ENCODE measurements around the gene MPPED1. TPM values are rescaled to one million over a fixed set of nuclear protein-coding genes. Genes with fewer than 3 reads are reported as not detected.

MPPED1 gene
- total RNA-seq, 2 donors from 2014 or later: not detected

DNA sequence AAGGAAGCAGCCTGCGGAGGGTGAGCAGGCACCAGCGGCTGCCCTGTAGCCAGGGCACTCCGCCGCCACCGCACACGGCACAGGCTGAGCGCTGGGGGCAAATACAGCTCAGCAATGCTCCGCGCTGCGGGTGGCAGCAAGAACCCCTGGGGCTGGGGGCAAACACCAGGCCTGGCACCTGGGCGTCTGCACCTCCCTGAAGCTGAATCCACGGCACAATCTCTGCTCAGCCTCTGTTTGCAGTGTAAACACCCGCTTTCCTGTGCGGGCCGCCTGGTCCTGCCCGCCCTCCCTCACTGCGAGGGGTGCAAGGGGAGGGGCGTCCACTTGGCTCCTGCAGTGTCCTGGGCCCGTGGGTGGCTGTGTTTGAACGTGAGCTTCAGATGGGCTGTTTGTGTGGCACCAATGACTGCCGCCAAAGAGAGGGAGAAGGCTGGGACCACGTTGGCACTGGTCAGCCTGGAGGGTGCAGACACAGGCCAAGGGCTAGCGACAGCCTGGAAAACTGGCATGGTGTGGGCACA, 14.8 kb upstream of the MPPED1 start:
- no peak for ATAC-seq
- peak; percentile 56 for DNase-seq (ENCODE audit: low spot score)
- H3K27ac Mint-ChIP-seq: no peak overlapping the region
- no peak overlapping the region for H3K4me3 Mint-ChIP-seq
- no peaks in the 10 kb centered on the region for H3K9me3 Mint-ChIP-seq
- no peaks in the 10 kb centered on the region for H3K4me1 Mint-ChIP-seq (ENCODE audit: low read depth in 2 of 2)
- H3K36me3 Mint-ChIP-seq: no peaks in the 10 kb centered on the region
- H3K27me3 Mint-ChIP-seq: peaks cover 0 to 10% of the 10 kb centered on the region in 2 donors

DNA sequence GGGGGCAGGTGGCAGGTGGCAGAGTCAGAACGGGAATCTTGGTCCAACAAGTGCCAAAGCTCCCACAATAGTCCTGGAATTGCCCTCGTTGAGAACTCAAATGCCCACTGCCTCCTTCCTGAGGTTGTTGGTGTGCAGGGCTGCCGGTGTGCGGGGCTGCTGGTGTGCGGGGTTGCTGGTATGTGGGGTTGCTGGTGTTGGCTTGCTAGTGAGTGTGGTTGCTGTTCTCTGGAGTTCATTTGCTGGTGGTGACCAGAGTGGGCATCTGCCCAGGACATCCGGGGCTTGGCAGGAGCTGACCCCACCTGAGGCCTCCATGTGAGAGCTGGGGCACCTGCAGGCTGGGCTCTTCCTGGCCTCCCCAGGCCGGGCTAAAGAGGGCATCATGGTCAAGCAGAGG, 14.0 kb upstream of the MPPED1 start:
- DNase-seq (ENCODE audit: low spot score) (no peak), ATAC-seq (no peak)
- no peak overlapping the region for H3K27ac Mint-ChIP-seq
- H3K27me3 Mint-ChIP-seq: peaks cover 0 to 11% of the 10 kb centered on the region in 2 donors
- no peaks in the 10 kb centered on the region for H3K36me3 Mint-ChIP-seq
- no peaks in the 10 kb centered on the region for H3K9me3 Mint-ChIP-seq
- H3K4me3 Mint-ChIP-seq: no peak overlapping the region
- no peaks in the 10 kb centered on the region for H3K4me1 Mint-ChIP-seq (ENCODE audit: low read depth in 2 of 2)

- no peak overlapping the region for H3K27ac Mint-ChIP-seq
- H3K9me3 Mint-ChIP-seq: no peaks in the 10 kb centered on the region
- peak; percentile 12 for DNase-seq (ENCODE audit: low spot score)
- H3K36me3 Mint-ChIP-seq: no peaks in the 10 kb centered on the region
- no peak for ATAC-seq
- H3K4me1 Mint-ChIP-seq (ENCODE audit: low read depth in 2 of 2): no peaks in the 10 kb centered on the region
- H3K27me3 Mint-ChIP-seq: peaks cover 0 to 11% of the 10 kb centered on the region in 2 donors
- no peak overlapping the region for H3K4me3 Mint-ChIP-seq
Observed at GRCh38 chr22:43398246-43398645, 13.6 kb upstream of the MPPED1 start.

DNA sequence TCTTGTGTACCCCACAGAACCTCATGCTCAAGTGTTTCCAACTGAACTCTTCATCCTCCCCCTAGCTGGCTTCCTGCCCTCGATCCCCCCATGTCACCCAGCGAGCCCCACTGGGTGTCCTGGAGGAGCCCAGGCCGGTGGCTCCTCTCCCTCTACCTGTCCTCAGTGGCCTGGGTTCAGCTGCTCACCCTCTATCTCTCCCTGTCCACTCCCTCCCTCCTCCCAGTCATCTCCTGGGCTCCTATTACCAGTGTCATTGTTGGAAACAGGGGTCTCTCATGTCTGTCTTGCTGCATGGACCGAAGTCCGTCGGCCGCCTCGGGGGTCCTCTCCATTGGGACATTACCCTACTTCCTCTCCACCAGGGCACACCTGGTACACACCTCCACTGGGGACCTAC, 12.9 kb upstream of the MPPED1 start:
- H3K27ac Mint-ChIP-seq: no peak overlapping the region
- H3K27me3 Mint-ChIP-seq: peaks cover 0 to 11% of the 10 kb centered on the region in 2 donors
- no peaks in the 10 kb centered on the region for H3K4me1 Mint-ChIP-seq (ENCODE audit: low read depth in 2 of 2)
- no peak overlapping the region for H3K4me3 Mint-ChIP-seq
- no peak for ATAC-seq
- no peak for DNase-seq (ENCODE audit: low spot score)
- H3K36me3 Mint-ChIP-seq: no peaks in the 10 kb centered on the region
- no peaks in the 10 kb centered on the region for H3K9me3 Mint-ChIP-seq

GRCh38 chr22:43399338-43399979, 12.4 kb upstream of the MPPED1 start:
- no peaks in the 10 kb centered on the region for H3K36me3 Mint-ChIP-seq
- H3K4me3 Mint-ChIP-seq: no peak overlapping the region
- H3K9me3 Mint-ChIP-seq: no peaks in the 10 kb centered on the region
- peaks cover 0 to 14% of the 10 kb centered on the region in 2 donors for H3K27me3 Mint-ChIP-seq
- no peaks in the 10 kb centered on the region for H3K4me1 Mint-ChIP-seq (ENCODE audit: low read depth in 2 of 2)
- ATAC-seq: no peak
- no peak overlapping the region for H3K27ac Mint-ChIP-seq
- no peak for DNase-seq (ENCODE audit: low spot score)

DNA sequence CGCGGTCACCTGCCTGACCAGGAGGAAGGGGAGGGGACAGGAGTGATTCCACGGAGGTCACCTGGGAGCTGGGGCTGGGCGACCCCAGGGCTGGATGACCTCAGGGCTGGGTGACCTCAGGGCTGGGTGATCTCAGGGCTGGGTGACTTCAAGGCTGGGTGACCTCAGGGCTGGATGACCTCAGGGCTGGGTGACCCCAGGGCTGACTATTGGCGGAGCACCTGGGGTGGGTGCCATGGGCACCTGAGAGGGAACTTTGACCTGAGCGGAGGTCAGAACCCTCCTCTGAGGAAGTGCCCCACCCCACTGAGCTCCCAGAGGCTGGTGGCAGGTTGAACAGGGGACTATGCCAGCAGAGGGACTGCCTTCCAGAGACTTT, 11.8 kb upstream of the MPPED1 start:
- no peak overlapping the region for H3K27ac Mint-ChIP-seq
- H3K36me3 Mint-ChIP-seq: no peaks in the 10 kb centered on the region

GRCh38 chr22:43400449-43400848, 11.4 kb upstream of the MPPED1 start:
- Mint-ChIP-seq H3K9me3 (no peaks in the 10 kb centered on the region), H3K36me3 (no peaks in the 10 kb centered on the region), H3K27ac (no peak overlapping the region), H3K27me3 (peaks cover 0 to 17% of the 10 kb centered on the region in 2 donors), H3K4me1 (ENCODE audit: low read depth in 2 of 2) (no peaks in the 10 kb centered on the region), H3K4me3 (no peak overlapping the region)
- DNase-seq (ENCODE audit: low spot score) (no peak), ATAC-seq (no peak)

More for the DNA sequence above, 11.8 kb upstream of the MPPED1 start:
- no peaks in the 10 kb centered on the region for H3K4me1 Mint-ChIP-seq (ENCODE audit: low read depth in 2 of 2)
- peaks cover 0 to 17% of the 10 kb centered on the region in 2 donors for H3K27me3 Mint-ChIP-seq
- no peak overlapping the region for H3K4me3 Mint-ChIP-seq
- DNase-seq (ENCODE audit: low spot score) (no peak), ATAC-seq (peak in 1 of 2 donors; percentile 4)
- no peaks in the 10 kb centered on the region for H3K9me3 Mint-ChIP-seq

DNA sequence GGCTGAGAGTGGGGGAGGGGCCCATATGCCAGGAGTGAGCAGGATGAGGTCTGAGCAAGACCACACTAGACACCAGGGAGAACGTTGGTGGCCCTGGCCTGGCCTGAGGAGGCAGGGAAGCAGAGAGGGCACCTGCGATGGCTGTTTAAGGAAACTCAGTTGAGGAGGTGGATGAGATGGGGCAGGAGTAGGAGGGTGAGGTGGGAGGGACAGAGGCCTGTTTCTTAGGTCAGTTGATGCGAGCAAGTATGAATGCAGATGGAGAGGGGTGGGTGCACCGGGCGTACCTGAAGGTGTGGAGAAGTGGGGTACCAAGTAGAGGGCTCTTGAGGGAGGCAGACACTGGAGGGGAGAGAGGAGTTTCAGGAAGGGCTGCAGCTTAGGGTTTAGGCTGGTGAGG, 10.6 kb upstream of the MPPED1 start:
- H3K9me3 Mint-ChIP-seq: no peaks in the 10 kb centered on the region
- ATAC-seq: no peak
- H3K4me1 Mint-ChIP-seq (ENCODE audit: low read depth in 2 of 2): no peaks in the 10 kb centered on the region
- no peak for DNase-seq (ENCODE audit: low spot score)
- no peak overlapping the region for H3K27ac Mint-ChIP-seq
- no peak overlapping the region for H3K4me3 Mint-ChIP-seq
- no peaks in the 10 kb centered on the region for H3K36me3 Mint-ChIP-seq
- H3K27me3 Mint-ChIP-seq: peaks cover 0 to 16% of the 10 kb centered on the region in 2 donors

GRCh38 chr22:43401661-43402060, 10.2 kb upstream of the MPPED1 start:
- Mint-ChIP-seq H3K9me3 (no peaks in the 10 kb centered on the region), H3K4me3 (no peak overlapping the region), H3K4me1 (ENCODE audit: low read depth in 2 of 2) (no peaks in the 10 kb centered on the region), H3K36me3 (no peaks in the 10 kb centered on the region), H3K27me3 (peaks cover 0 to 11% of the 10 kb centered on the region in 2 donors), H3K27ac (no peak overlapping the region)
- DNase-seq (ENCODE audit: low spot score) (no peak), ATAC-seq (no peak)

DNA sequence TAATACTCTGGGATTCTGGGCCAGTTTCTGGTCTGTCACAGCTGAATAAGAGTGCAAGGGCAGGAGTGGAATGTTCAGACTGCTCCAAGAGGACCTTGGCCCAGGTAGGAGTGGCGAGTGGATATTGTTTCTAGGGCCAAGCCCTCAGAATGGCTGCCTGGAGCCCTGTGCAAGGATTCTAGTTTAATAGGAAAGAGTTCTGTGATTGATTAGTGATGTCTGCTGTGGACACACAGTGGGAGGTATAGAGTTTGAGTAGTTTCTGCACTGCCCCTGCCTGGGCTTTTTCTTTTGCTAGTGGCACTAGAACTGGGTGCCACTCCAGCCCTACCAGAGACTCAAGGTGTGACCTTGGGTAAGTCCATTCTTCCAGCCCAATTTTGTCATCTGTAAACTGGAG, 9.7 kb upstream of the MPPED1 start:
- Mint-ChIP-seq H3K27me3 (peaks cover 0 to 11% of the 10 kb centered on the region in 2 donors), H3K9me3 (no peaks in the 10 kb centered on the region), H3K36me3 (no peaks in the 10 kb centered on the region), H3K4me1 (ENCODE audit: low read depth in 2 of 2) (no peaks in the 10 kb centered on the region), H3K27ac (no peak overlapping the region), H3K4me3 (no peak overlapping the region)
- no peak for ATAC-seq
- DNase-seq (ENCODE audit: low spot score): no peak

DNA sequence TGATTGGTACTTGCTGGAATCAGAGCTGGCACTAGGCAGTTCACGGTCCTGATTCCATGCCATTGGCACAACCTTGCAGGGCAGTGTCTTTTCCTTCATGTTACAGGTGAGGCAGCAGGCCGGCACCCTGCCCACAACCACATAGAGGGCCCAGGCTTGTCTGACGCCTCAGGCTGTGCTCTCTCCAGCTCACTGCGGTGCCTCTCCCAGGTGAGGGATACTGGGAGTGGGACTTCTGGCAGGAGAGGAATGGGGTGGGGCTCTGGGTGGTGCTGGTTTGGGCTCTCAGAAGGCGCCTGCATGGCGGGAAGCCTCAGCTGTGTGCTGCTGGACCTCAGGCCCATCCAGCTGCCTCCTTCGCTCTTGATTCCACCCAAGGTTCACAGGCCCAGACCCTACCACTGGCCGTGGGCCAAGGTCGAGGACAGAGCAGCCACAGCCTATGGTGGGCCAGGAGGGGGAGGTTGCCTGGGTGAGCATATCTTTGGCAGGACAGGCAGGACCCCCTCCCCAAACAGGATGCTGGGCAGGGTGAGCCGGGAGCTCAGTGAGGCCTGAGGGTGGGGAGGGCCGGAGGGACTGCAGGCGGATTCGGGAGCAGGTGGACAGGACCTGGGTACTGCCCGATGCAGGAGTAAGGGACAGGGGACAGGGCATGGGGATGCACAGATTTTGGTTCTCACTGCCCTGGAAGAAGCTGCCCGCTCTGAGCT, 7.0 kb upstream of the MPPED1 start:
- Mint-ChIP-seq H3K9me3 (no peaks in the 10 kb centered on the region), H3K36me3 (no peaks in the 10 kb centered on the region), H3K27me3 (peaks cover 11 to 14% of the 10 kb centered on the region in 2 donors), H3K4me3 (no peak overlapping the region), H3K4me1 (ENCODE audit: low read depth in 2 of 2) (no peaks in the 10 kb centered on the region), H3K27ac (no peak overlapping the region)
- ATAC-seq: no peak
- no peak for DNase-seq (ENCODE audit: low spot score)

- H3K36me3 Mint-ChIP-seq: no peaks in the 10 kb centered on the region
- H3K27ac Mint-ChIP-seq: no peak overlapping the region
- H3K9me3 Mint-ChIP-seq: no peaks in the 10 kb centered on the region
- no peak overlapping the region for H3K4me3 Mint-ChIP-seq
- no peak for DNase-seq (ENCODE audit: low spot score)
- no peaks in the 10 kb centered on the region for H3K4me1 Mint-ChIP-seq (ENCODE audit: low read depth in 2 of 2)
- no peak for ATAC-seq
- peaks cover 23 to 26% of the 10 kb centered on the region in 2 donors for H3K27me3 Mint-ChIP-seq
Observed at GRCh38 chr22:43406186-43406790, 5.5 kb upstream of the MPPED1 start.

GRCh38 chr22:43407591-43407990, 4.2 kb upstream of the MPPED1 start:
- Mint-ChIP-seq H3K36me3 (no peaks in the 10 kb centered on the region), H3K27ac (no peak overlapping the region), H3K4me1 (ENCODE audit: low read depth in 2 of 2) (no peaks in the 10 kb centered on the region), H3K4me3 (no peak overlapping the region), H3K9me3 (no peaks in the 10 kb centered on the region), H3K27me3 (peaks cover 25 to 26% of the 10 kb centered on the region in 2 donors)
- DNase-seq (ENCODE audit: low spot score) (no peak), ATAC-seq (no peak)

DNA sequence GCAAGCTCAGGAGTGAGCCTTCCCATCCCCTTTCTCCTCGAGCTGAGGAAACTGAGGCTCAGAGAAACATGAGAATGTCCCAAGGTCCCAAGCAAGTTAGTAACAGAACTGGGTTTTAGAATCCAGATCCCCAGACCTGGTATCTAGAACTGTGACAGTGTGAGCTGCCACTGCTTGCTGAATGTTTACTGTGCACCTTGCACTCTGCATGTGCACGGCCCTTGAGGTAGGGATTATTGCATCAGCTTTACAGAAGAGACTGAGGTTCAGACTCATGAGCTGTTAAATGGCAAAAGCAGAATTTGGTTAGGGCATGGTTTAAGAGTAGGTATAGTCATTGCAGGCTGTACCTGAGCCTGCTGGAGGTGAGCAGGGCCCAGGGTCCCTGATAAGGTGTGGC, 3.8 kb upstream of the MPPED1 start:
- DNase-seq (ENCODE audit: low spot score) (no peak), ATAC-seq (no peak)
- H3K27me3 Mint-ChIP-seq: peaks cover 29% of the 10 kb centered on the region in 2 donors
- no peak overlapping the region for H3K27ac Mint-ChIP-seq
- H3K9me3 Mint-ChIP-seq: no peaks in the 10 kb centered on the region
- H3K4me1 Mint-ChIP-seq (ENCODE audit: low read depth in 2 of 2): no peaks in the 10 kb centered on the region
- H3K4me3 Mint-ChIP-seq: no peak overlapping the region
- no peaks in the 10 kb centered on the region for H3K36me3 Mint-ChIP-seq

All from natural killer cell treated with Interleukin-12 subunit alpha and Interleukin-12 subunit beta and Interleukin-15 and Interleukin-18, amount 100 ng/mL, for 72 hours (primary cell).